SW 1271 (cell line): Measurements from ENCODE around the gene DDX11.
"Not testable (repeated sequence)": the region's sequence is repeated elsewhere in the genome, so short reads cannot be mapped to it uniquely, and the experiment has no call there.

Experiments used
- DNase-seq, 2 experiments: peaks; one replicate each; lab custom pipeline; 2025; lab: John Stamatoyannopoulos, UW

Gene DDX11

DNA sequence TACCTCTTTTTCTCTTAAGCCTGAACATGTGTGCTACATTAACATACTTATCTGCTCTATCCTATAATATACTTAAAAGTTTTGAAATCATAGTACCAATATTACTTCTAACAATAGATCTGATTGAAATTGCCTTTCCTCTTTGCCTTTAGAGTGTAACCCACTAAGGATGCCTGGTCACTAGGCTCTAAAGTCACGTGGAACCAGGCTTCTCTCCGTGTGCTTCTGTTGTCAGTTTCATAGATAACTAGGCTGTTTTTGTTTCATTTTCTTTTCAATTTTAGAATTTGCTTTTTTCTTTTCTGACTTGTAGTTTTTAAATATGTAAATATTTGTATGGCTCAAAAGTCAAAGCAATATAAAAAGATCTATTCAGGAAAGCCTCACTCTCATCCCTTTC is 25.8 kb downstream of the DDX11 start:
- not testable (repeated sequence) for DNase-seq

DNA sequence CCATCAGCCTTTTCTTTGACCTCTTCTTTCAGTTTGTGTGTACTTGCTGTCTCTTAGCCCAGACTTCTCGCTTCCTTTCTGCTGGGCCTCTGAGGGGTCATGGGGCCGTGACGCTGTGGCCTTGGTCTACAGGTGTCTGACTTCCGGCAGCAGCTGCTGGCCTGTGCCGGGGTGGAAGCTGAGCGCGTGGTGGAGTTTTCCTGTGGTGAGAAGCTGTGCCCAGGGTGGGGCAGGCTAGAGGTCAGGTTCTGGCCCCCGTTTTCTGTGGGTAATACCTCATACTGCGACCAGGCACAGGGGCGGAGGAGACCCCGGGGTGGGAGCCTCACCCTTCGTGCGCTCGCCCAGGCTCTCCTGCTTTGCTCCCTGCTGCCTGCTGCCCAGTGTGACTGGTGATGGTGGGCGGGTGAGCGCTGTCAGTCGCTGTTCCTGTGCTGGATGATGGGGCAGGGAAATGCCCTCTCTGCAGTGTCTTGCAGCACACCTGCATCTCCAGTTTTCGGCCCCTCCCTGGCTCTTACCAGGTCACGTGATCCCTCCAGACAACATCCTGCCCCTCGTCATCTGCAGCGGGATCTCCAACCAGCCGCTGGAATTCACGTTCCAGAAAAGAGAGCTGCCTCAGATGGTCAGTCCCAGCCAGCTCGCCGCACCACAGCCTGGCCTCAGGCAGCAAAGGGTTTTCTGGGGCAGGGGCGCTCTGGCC is 27.0 kb downstream of the DDX11 start:
- DNase-seq, result not testable (repeated sequence)

GRCh38 chr12:31102125-31102524 is 28.5 kb downstream of the DDX11 start:
- not testable (repeated sequence) for DNase-seq

DNA sequence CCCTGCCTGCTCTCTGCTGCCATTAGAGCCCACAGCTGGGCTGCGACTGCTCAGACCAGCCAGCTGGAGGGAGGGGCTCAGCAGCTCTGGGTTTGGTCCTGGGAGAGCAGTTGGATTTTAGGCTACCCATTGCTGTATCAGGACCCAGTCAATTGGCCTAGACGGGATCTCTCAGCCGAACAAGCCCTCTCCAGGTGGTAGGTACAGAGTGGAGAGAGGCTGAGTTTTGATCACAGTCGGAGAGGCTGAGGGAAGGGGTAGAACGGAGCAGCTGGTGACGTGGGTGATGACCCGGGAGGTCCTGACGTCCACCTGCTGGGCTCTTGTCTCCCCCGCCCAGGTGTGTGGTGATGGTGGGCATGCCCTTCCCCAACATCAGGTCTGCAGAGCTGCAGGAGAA is 28.9 kb downstream of the DDX11 start:
- DNase-seq, result not testable (repeated sequence)

- DNase-seq, result not testable (repeated sequence)
These were observed 29.9 kb downstream of the DDX11 start for GRCh38 chr12:31103561-31103975.

GRCh38 chr12:31104220-31104619 is 30.6 kb downstream of the DDX11 start:
- DNase-seq, result not testable (repeated sequence)

GRCh38 chr12:31104773-31105172 is 31.1 kb downstream of the DDX11 start:
- not testable (repeated sequence) for DNase-seq

- no peak for DNase-seq
These were observed 32.0 kb downstream of the DDX11 start for GRCh38 chr12:31105668-31106067.

DNA sequence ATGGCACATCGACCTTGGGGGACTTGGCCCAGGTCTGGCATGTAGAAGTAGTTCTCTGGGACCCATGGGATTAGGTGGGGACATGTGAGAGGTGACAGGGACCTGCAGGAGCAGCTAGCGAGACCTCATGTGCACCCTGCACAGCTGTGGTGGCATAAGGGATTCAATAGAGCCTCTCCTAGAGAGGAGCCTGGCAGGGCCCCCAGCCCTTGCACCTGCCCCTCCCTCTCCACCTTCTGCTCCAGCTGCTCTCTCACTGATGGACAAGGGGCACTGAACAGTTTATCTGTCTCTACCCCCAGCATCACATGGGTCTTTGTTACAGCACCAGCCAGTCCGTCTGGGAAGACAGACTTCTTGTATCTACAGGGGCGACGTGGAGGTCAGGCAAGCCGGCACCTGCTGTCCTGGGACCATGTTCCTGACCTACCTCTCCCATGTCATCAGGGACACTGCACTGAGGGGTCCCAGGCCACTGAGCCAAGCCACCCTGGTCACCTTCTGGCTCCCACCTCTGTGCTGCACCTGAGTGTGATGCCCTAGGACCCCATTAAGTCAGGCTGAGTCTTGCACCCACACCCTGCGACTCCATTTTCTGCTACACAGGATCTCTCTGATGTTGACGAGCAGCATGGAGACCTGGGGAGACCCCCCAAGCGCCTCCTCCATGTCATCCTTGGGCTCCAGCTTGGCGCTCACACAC is 32.6 kb downstream of the DDX11 start:
- no peak for DNase-seq

GRCh38 chr12:31109773-31110172 is 36.1 kb downstream of the DDX11 start:
- not testable (repeated sequence) for DNase-seq

DNA sequence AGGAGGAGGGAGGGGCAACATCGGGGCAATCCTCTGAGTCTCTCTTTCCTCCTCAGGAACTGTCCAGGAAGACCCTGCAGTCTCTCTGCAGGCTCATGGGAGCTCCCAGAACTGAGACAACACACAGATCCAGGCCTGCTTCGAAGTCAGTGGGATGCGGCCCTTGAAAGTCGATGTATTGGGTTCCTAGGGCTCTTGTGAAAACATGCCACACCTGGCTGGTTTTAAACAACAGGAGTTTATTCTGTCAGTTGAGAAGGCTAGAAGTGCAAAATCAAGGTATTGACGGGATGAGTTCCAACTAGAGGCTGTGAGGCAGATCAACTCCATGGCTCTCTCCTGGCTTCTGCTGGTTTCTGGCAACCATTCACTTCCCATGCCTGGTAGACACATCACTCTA is 36.6 kb downstream of the DDX11 start:
- DNase-seq, result not testable (repeated sequence)

- DNase-seq, result not testable (repeated sequence)
These were observed 41.5 kb downstream of the DDX11 start for GRCh38 chr12:31115092-31115601.

- DNase-seq, result not testable (repeated sequence)
These were observed 43.2 kb downstream of the DDX11 start for GRCh38 chr12:31116846-31117202.

DNA sequence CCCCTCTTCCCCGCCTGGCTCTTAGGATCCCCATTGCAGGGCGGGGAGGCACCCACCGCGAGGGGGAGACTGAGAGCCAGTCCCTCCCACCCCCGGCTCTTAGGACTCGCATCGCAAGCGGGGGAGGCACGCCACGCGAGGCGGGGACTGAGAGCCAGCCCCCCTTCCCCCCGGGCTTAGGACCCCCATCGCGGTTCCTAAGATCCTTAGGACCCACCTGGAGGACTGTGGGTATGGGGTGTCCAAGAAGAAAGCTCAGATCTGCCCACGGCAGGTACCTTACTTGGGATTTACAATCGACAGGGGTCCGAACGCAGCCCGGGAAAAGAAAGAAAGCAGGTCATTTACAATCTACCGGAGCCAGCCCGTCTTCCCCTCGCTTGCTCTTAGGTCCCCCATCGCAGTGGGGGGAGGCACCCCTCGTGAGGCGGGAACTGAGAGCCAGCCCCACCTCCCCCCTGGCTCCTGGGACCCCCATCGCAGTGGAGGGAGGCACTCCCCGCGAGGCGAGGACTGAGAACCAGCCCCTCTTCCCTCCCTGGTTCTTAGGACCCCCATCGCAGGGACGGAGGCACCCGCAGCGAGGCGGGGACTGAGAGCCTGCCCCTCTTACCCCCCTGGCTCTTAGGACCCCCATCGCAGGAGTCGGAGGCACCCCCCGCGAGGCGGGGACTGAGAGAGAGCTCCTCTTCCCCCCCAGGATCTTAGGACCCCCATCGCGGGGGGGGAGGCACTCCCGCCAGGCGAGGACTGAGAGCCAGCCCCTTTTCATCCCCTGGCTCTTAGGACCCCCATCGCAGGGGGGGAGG is 43.7 kb downstream of the DDX11 start:
- peak; percentile 12 to 40 for DNase-seq

GRCh38 chr12:31118347-31119191 is 44.9 kb downstream of the DDX11 start:
- peak; percentile 58 to 62 for DNase-seq

GRCh38 chr12:31119192-31119802 is 45.6 kb downstream of the DDX11 start:
- DNase-seq, result no peak

DNA sequence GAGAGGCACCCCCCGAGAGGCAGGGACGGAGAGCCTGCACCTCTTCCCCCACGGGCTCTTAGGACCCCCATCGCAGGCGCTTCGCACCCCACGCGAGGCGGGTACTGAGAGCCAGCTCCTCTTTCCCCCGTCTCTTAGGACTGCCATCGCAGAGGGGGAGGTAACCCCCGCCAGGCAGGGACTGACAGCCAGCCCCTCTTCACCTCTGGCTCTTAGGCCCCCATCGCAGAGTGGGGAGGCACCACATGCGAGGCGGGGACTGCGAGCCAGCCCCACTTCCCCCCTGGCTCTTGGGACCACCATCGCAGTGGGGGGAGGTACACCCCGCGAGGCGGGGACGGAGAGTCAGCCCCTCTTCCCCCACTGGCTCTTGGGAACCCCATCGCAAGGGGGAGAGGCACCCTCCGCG is 46.1 kb downstream of the DDX11 start:
- no peak for DNase-seq

GRCh38 chr12:31120392-31121008 is 46.8 kb downstream of the DDX11 start:
- DNase-seq, result no peak

DNA sequence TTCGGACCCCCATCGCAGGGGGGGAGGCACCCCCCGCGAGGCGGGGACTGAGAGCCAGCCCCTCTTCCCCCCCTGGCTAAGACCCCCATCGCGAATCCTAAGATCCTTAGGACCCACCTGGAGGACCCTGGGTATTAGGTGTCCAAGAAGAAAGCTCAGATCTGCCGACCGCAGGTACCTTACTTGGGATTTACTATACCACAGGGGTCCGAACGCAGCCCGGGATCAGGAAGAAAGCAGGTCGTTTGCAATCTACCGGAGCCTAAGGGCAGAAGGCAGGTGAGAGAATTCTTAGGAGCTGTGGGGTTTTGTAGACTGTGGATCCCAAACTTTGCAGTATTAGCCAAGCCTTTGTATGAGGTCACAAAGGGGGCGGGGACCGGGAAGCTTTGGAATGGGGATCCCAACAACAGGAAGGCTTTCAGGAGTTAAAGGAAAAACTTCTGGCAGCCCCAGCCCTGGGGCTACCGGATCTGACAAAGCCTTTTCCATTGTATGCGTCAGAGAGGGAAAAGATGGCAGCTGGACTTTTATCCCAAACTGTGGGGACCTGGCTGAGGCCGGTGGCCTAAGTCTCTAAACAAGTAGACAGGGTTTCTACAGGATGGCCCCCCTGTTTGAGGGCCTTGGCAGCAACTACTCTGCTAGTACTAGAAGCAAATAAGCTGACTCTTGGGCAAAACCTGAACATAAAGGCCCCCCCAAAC is 47.5 kb downstream of the DDX11 start:
- not testable (repeated sequence) for DNase-seq

DNA sequence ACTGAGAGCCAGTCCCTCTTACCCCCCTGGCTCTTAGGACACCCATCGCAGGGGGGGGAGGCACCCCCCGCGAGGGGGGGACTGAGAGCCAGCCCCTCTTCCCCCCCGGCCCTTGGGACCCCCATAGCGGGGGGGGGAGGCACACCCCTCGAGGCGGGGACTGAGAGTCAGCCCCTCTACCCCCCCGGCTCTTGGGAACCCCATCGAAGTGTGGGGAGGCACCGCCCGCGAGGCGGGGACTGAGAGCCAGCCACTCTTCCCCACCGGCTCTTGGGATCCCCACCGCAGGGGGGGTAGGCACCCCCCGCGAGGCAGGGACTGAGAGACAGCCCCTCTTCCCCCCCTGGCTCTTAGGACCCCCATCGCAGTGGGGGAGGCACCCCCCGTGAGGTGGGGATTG is 48.8 kb downstream of the DDX11 start:
- no peak for DNase-seq
